Testis (tissue), 2 donors: ENCODE measurements around the gene FMNL2.

Experiments used
- CTCF ChIP-seq, 3 experiments: fragments of 450-650 bp in 2 of 3; fragments of 200-600 bp in 1 of 3; sonication (generic) in 1 of 3; IDR thresholded peaks; one replicate each; pipeline ENCODE4 v1.5.1; 2016 to 2019; ENCODE audit warnings: antibody characterized with exemption in 3 of 3, mild to moderate bottlenecking in 2 of 3, moderate library complexity in 1 of 3
- POLR2A ChIP-seq: fragments of 450-650 bp; IDR thresholded peaks from one replicate; pipeline ENCODE4 v1.6.1; 2017; ENCODE audit warnings: antibody characterized with exemption, mild to moderate bottlenecking, moderate library complexity

- TF ChIP-seq CTCF (IDR thresholded peaks at IDR 0.05) (no peak), POLR2A (no peak)
These were observed 15.2 kb downstream of the FMNL2 start for GRCh38 chr2:152350155-152350679.
